GM18907 (cell line): ENCODE results near the gene NPTX1.
A peak's percentile ranks its signal among the peaks of the same experiment; 100 is the strongest.

Source experiments
- ATAC-seq: cut with Tn5 transposase; IDR thresholded peaks from one replicate; pipeline ENCODE4 v1.9.1; 2021; ENCODE audit warnings: mild to moderate bottlenecking, moderate library complexity; ENCODE audit not compliant: unreplicated experiment

Gene NPTX1

GRCh38 chr17:80429356-80430275, 46.8 kb downstream of the NPTX1 start:
- no peak for ATAC-seq

GRCh38 chr17:80428796-80429195, 47.6 kb downstream of the NPTX1 start:
- no peak for ATAC-seq

- no peak for ATAC-seq
Measured at GRCh38 chr17:80428363-80428762, 48.0 kb downstream of the NPTX1 start.

- ATAC-seq: no peak
Measured at GRCh38 chr17:80427366-80428282, 48.8 kb downstream of the NPTX1 start.

GRCh38 chr17:80426671-80427326, 49.6 kb downstream of the NPTX1 start:
- ATAC-seq: peak; percentile 83

- no peak for ATAC-seq
Measured at GRCh38 chr17:80425835-80426426, 50.5 kb downstream of the NPTX1 start.

- ATAC-seq: no peak
Measured at GRCh38 chr17:80424878-80425765, 51.3 kb downstream of the NPTX1 start.

- ATAC-seq: no peak
Measured at GRCh38 chr17:80424261-80424660, 52.1 kb downstream of the NPTX1 start.

- ATAC-seq: no peak
Measured at GRCh38 chr17:80423536-80424225, 52.7 kb downstream of the NPTX1 start.

GRCh38 chr17:80422981-80423380, 53.4 kb downstream of the NPTX1 start:
- ATAC-seq: no peak

GRCh38 chr17:80422276-80422675, 54.1 kb downstream of the NPTX1 start:
- no peak for ATAC-seq

- ATAC-seq: no peak
Measured at GRCh38 chr17:80421381-80422090, 54.9 kb downstream of the NPTX1 start.

GRCh38 chr17:80419255-80419654, 57.2 kb downstream of the NPTX1 start:
- no peak for ATAC-seq

GRCh38 chr17:80418589-80418988, 57.8 kb downstream of the NPTX1 start:
- no peak for ATAC-seq
